Nephron progenitor cell (in vitro differentiated cells): Measurements from ENCODE around the gene IGFLR1.
"Not testable (repeated sequence)": the region's sequence is repeated elsewhere in the genome, so short reads cannot be mapped to it uniquely, and the experiment has no call there.

Experiments
- DNase-seq: peaks from one replicate; pipeline ENCODE4 v3.0.0; 2021
- H3K27ac Mint-ChIP-seq: 2 replicates; pipeline ENCODE4 v1.8.0; 2021; ENCODE audit warnings: mild to moderate bottlenecking, moderate library complexity, mixed read lengths
- H3K27me3 Mint-ChIP-seq: 2 replicates; pipeline ENCODE4 v1.8.0; 2021; ENCODE audit warnings: mild to moderate bottlenecking, low read depth, mixed read lengths; ENCODE audit not compliant: poor library complexity
- H3K36me3 Mint-ChIP-seq: 2 replicates; pipeline ENCODE4 v1.8.0; 2021; ENCODE audit warnings: low read depth, mixed read lengths
- H3K4me1 Mint-ChIP-seq: 2 replicates; pipeline ENCODE4 v1.8.0; 2021; ENCODE audit warnings: mixed read lengths
- H3K4me3 Mint-ChIP-seq: 2 replicates; pipeline ENCODE4 v1.8.0; 2021; ENCODE audit warnings: mild to moderate bottlenecking, moderate library complexity, mixed read lengths
- H3K9me3 Mint-ChIP-seq: 2 replicates; pipeline ENCODE4 v1.8.0; 2021; ENCODE audit warnings: mild to moderate bottlenecking, moderate library complexity, mixed read lengths
- CTCF ChIP-seq: fragments of 200-600 bp; sonication (generic); IDR thresholded peaks from 2 replicates; pipeline ENCODE4 v1.5.0; 2021; ENCODE audit warnings: antibody characterized with exemption

Gene IGFLR1

DNA sequence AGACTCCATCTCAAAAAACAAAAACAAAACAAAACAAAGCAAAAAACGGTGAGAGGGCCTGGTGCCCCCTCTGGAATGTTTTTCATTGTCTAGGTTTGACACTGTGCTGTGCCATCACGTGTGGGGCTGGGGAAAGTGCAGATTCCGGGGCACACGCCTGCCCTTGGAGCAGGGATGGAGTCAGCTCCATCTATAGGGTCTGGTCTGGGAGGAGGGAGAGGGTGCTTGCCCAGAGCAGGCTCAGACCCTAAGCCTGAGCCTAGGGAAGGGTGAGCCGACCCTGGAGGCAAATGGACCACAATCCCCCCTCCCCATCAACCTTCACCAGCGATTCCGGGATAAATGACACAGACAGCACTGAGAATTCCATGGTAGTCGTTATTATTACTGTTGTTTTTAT is 48.8 kb downstream of the IGFLR1 start:
- Mint-ChIP-seq H3K9me3 (no peaks in the 10 kb centered on the region), H3K4me1 (no peaks in the 10 kb centered on the region), H3K36me3 (no peaks in the 10 kb centered on the region), H3K27ac (no peak overlapping the region), H3K27me3 (peaks cover 25% of the 10 kb centered on the region), H3K4me3 (no peak overlapping the region)
- DNase-seq: no peak
- no peak for TF ChIP-seq CTCF

- Mint-ChIP-seq H3K27ac (no peak overlapping the region), H3K27me3 (peaks cover 16% of the 10 kb centered on the region), H3K9me3 (no peaks in the 10 kb centered on the region), H3K4me1 (no peaks in the 10 kb centered on the region), H3K36me3 (no peaks in the 10 kb centered on the region), H3K4me3 (no peak overlapping the region)
- DNase-seq: no peak
- no peak for TF ChIP-seq CTCF
Observed at GRCh38 chr19:35692010-35692409, 50.2 kb downstream of the IGFLR1 start.

DNA sequence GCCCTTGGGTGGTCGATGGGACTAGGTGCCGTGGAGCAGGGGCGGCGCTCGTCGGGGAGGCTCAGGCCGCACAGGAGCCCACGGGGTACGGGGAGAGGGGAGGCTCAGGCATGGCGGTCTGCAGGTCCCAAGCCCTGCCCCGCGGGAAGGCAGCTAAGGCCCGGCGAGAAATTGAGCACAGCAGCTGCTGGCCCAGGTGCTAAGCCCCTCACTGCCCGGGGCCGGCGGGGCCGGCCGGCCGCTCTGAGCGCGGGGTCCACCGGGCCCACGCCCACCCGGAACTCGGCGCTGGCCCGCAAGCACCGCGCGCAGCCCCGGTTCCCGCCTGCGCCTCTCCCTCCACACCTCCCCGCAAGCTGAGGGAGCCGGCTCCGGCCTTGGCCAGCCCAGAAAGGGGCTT is 51.1 kb downstream of the IGFLR1 start:
- H3K4me3 Mint-ChIP-seq, H3K36me3 Mint-ChIP-seq, DNase-seq, H3K9me3 Mint-ChIP-seq, H3K4me1 Mint-ChIP-seq, H3K27ac Mint-ChIP-seq: not testable (repeated sequence)
- peaks cover 13% of the 10 kb centered on the region for H3K27me3 Mint-ChIP-seq

GRCh38 chr19:35689836-35690235 is 52.4 kb downstream of the IGFLR1 start:
- H3K27ac Mint-ChIP-seq: no peak overlapping the region
- no peak for DNase-seq
- H3K36me3 Mint-ChIP-seq: no peaks in the 10 kb centered on the region
- no peaks in the 10 kb centered on the region for H3K4me1 Mint-ChIP-seq
- H3K27me3 Mint-ChIP-seq: peaks cover 25% of the 10 kb centered on the region
- H3K4me3 Mint-ChIP-seq: no peak overlapping the region
- TF ChIP-seq CTCF: no peak
- H3K9me3 Mint-ChIP-seq: no peaks in the 10 kb centered on the region
